Activated T-cell treated with anti-CD3 and anti-CD28 coated beads, Interleukin-2, amount 50 U/mL, for 48 hours (primary cell): ENCODE measurements around the gene GRB2.

ENCODE experiments used
- DNase-seq, 2 experiments: peaks; one replicate each; pipeline ENCODE4 v3.0.0-alpha.2; 2020

The GRB2 gene

DNA sequence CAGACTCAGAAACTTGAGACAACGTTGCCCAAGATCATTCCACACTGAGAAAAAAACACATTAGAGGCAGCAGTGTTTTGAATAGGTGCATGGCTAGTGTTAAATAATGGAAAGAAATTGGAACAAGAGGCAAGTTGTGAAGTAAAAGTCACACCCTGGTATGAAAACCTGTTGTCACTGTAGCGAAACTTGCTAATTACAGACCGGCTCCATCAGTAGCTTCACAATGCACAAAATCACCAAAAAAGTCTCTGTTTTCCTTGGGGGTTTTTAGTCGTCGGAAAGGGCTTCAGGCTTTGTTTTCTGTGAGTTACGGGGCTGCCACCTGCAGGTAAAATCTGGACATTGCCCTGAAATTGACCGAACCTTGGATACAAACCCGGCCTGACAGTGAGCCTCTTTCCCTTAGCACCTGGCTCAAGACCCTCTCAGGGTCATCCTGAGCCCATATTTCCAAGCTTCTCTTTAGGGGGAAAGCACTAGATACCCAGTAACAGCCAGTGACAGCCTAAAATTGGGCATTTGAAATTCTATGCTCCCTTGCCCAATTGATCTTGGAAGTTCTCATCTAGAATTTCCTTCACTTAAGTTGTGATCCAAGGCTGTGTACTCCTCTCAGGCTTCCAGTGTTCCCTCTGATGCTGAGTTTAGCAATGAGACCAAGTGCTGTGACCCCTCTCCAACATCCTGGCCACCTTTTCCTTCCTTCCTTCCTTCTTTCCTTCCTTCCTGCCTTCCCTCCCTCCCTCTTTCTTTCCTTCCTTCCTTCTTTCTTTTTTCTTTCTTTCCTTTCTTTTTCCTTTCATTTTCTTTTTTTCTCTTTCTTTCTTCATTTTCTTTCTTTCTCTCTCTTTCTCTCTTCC is 7.2 kb upstream of the GRB2 start:
- peak; percentile 84 to 85 for DNase-seq

DNA sequence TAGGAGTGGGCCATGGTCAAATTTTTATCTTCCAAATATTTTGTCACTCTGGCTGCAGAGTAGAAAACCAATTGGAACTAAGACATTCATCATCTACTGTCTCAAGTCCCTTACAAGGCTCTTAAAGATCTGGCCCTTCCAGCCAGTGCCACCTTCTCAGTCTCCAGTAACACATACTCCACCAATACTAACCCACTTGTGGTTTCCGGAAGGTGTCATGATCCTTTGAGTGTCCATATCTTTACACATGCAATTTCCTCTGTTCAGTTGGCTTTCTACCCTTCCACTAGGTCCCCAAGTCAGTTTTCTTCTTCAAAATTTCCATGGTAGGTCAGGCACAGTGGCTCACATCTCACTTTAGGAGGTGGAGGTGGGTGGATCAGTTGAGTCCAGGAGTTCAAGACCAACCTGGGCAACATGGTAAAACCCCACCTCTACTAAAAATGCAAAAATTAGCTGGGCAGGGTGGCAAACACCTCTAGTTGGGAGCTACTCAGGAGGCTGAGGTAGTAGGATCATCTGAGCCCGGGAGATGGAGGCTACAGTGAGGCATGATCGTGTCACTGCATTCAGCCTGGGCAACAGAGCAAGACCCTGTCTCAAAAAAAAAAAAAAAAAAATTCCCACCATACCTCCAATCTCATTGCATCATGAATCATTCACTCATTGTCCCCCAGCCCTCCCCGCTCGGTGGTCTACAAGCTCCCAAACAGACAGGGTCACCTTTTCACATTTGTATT is 6.0 kb upstream of the GRB2 start:
- no peak for DNase-seq

DNA sequence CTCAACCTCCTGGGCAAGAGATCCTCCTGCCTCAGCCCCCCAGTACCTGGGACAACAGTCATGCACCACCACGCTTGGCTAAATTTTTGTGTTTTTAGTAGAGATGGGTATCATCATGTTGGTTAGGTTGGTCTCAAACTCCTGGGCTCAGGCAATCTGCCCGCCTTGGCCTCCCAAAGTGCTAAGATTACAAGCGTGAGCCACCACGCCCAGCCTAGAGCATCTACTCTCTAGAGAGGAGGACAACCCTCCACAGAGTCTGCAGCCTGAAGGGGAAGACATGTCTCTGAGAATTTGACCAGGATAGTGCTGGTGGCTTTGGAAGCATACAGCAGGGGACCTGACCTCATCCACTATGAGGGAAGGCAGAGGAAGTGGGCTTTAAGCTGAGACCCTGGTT is 4.7 kb upstream of the GRB2 start:
- DNase-seq, result no peak

DNA sequence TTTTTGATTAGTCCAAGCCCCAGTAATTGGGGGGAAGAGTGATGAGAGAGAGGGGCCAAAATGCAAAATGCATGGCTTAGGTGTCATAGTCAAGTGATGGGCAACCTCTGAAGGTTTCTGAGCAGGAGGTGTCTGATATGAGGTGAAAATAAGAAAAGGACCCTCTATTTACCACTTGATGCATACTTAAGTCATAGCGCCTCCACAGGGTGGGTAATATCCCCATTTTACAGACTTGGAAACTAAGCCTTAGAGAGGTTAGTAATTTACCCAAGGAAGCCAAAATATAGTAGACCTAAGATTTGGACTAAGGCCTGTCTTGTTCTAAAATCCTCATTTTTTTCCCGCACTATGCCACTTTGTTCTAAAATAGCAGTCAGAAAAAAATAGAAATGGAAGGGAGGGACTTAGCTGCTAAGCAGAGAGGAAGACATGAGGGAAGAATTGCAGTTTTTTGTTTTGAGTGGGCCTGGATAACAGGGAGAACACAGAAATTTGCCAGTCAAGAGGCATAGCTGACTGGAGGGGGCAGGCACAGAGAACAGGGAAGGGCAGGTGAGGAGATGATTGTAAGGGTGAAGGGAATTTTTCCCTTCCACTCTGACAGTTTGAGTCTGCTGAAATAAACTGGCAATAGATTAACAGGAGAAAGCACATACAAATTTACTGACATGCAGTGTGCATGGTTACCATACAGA is 2.3 kb upstream of the GRB2 start:
- DNase-seq, result no peak

DNA sequence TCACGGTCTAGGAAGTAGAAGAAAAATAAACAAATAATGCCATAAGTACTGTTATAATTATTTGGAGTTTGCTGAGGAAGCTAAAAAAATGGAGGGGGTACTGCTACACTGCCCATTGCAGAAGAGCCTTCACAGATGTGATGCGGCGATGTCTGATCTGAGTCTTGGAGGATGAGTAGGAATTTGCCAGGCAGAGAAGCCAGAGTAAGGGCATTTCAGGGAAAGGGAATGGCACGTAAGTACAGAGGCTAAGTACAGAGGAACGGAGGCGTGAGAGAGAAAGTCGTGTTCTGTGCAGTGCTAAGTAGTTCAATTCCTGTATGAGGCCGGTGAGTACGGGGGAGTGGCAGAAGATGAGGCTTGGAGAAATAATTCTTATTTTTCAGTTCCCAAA is 741 bp upstream of the GRB2 start:
- DNase-seq, result peak in 1 of 2 experiments; percentile 31

DNA sequence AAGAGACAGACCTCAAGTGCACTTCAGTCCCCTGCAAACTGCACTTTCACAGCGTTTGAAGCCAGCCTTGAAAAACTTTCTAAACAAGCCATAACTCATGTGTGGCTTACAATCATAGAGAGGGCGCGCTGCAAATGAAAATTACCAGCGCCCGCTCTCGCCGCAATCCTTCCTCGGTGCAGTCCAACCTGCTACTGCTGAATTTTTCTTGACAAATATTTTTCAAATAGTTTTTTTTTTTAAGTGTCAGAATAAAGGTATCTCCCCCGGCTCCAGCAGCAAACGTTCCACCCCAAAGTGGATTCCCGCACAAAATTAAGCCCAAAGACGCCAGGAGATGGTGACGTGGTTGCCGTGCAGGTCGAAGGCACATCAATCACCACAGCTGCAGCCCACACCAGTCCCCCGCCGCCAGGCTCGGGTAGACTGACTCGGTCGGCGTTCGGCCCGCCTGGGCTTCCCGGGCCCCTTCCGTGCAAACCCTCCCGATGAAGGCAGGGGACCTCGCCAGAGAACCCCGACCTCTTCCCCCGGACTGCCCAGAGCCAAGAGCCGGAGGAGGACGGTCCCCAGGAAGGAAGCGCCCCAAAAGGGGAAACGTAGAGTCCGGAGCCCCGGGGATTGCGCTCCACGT is 630 bp downstream of the GRB2 start:
- DNase-seq, result peak; percentile 73 to 75

DNA sequence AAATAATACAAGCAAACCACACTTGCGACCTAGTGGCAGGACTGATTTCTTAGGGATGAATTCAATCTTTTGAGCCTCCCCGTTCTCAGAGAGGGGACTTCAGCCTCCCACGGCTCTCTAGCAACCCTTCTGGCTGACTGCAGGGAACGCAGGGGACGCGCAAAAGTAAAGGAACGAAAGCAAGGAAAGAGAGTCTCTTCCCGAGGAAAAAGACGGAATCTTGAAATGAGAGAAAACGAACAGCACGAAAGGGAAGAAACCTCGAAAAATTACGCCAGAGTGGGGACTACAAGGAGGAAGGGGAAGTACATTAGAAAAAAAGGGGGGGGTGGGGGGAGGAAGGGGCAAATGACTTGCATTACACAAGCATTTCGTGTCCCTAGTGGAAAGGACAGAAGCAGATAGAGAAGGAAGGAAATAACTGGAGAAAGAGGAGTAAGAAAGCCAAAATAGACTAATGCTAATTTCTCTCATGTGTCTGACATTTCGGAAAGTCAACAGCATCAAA is 1.2 kb downstream of the GRB2 start:
- peak; percentile 63 to 70 for DNase-seq

DNA sequence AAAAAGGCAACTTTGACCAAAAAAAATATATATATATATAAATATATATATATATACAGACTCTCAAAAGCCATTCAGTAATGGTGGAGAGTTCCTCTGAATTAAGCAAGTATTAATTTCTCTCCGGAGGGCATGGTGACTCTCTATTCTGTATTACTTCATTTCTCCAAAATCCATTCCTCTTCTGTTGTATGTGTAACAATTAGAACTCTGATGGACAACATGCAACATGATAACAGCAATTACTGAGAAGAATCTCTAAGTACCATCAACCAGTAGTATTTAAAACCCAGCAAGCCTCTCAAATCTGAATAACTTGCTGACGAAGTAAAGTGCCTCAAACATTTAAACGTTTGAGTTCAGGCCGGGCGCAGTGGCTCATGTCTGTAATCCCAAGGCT is 2.3 kb downstream of the GRB2 start:
- no peak for DNase-seq

DNA sequence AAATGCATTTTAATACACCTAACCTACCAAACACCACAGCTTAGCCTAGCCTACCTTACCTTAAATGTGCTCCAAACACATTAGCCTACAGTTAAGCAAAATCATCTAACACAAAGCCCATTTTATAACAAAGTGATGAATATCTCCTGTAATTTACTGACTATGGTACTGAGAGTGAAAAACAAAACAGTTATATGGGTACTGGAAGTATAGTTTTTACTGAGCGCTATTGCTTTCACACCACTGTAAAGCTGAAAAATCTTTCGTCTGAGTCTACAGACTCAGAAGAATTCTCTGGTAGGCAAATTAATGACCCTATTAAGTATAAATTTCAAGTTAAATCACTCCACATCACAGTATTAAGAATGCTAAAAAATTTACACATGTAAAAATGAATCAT is 3.5 kb downstream of the GRB2 start:
- no peak for DNase-seq

DNA sequence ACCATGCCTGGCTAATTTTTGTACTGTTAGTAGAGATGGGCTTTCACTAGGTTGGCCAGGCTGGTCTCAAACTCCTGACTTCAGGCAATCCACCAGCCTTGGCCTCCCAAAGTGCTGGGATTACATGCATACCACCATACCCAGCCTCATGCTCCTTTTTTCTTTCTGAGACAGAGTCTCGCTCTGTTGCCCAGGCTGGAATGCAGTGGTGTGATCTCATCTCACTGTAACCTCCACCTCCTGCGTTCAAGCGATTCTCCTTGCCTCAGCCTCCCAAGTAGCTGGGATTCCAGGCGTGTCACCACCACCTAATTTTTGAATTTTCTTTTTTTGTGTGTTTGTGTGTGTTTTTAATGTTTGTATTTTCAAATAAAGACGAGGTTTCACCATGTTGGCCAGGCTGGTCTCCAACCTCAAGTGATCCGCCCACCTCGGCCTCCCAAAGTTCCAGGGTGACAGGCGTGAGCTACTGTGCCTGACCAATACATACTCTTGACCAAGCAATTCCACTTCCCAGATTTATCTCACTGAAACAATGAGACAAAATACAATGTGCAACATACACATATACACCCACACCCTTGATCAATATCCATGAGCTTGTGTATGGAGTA is 5.0 kb downstream of the GRB2 start:
- peak in 1 of 2 experiments; percentile 2 for DNase-seq

DNA sequence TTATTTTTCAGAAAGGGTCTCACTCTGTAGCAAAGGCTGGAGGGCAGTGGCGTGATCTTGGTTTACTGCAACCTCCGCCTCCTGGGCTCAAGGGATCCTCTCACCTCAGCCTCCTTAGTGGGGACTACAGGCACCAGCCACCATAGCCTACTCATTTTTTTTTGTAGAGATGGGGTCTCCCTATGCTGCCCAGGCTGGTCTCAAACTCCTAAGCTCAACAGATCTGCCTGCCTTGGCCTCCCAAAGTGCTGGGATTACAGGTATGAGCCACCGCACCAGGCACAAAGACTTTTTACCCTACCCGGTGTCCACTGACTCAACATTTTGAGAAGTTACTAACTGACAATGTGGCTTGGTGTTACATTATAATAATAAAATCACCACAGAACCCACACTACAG is 7.2 kb downstream of the GRB2 start:
- no peak for DNase-seq

DNA sequence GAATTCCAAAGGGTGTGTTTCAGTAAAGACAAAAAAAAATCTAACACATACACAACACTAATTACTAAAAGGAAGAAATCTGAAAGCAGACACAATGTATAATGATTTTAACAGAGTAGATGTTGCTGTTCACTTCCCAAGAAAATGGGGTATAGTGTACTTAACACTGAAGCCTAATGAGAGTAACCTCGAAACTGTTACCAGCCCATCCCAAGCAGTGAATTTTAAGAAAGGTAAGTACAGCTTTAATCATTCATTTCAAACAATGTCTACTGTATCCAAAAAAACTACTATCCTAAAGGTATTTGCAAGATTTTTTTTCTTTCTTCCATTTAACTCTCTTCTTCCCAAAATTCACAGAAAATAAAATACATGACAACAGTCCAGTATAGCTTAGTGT is 8.3 kb downstream of the GRB2 start:
- DNase-seq, result no peak

DNA sequence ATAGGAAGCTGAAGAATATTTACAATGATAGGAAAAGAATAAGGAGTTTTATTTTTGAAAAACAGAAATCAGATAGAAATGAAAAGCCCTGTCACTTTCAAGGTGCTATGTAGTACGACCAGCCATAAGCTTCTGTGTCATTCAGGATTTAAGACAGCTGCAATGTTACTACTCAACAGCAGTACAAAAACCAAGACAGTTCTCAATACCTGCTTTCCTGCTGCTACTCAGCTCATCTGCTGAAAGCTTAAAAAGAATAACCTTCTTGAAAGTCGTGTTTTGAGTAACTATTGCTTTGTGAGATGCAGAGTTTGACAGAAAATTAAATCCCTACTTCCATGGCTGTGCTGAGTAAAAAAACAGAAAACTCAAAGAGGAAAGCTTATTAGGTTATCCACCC is 8.7 kb downstream of the GRB2 start:
- no peak for DNase-seq

DNA sequence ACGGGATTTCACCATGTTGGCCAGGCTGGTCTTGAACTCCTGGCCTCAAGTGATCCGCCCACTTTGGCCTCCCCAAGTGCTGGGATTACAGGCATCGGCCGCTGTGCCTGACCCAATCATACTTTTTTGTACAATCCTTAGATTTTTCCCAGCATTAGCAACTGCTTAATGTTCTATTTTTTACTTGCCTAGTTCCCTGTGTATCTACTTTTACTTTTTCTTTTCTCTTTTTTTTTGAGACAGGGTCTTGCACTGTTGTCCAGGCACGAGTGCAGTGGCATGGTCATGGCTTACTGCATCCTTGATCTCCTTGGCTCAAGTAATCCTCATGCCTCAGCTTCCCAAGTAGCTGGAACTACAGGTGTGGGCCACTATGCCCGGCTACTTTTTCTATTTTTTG is 9.5 kb downstream of the GRB2 start:
- DNase-seq, result no peak

DNA sequence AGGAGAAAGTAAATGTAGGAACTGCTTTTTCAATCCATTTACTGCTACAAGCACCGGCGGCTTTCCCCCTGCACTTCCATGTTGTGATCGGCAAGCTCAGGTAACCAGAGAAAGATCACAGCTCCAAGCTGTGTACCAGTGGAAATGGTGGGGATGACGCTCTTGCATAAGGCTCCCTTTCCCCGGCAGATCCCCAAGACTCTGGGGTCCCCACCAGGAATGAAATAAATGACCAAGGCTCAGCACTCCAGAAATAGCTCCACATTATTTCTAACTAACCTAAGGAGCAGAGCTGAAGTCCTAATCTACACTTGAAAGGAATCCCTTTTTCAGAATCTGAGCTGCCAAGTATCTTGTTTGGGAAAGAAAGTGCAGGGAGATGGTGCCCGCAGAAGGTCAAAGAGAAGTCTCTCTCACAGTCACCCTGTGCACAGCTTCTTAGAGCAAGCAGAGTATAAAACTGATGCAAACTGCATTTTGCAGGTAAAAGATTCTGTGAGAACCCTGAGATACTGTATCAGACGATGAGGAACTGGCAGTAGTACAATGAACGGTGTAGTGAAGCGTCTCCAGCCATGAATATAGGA is 11.1 kb downstream of the GRB2 start:
- DNase-seq, result no peak

DNA sequence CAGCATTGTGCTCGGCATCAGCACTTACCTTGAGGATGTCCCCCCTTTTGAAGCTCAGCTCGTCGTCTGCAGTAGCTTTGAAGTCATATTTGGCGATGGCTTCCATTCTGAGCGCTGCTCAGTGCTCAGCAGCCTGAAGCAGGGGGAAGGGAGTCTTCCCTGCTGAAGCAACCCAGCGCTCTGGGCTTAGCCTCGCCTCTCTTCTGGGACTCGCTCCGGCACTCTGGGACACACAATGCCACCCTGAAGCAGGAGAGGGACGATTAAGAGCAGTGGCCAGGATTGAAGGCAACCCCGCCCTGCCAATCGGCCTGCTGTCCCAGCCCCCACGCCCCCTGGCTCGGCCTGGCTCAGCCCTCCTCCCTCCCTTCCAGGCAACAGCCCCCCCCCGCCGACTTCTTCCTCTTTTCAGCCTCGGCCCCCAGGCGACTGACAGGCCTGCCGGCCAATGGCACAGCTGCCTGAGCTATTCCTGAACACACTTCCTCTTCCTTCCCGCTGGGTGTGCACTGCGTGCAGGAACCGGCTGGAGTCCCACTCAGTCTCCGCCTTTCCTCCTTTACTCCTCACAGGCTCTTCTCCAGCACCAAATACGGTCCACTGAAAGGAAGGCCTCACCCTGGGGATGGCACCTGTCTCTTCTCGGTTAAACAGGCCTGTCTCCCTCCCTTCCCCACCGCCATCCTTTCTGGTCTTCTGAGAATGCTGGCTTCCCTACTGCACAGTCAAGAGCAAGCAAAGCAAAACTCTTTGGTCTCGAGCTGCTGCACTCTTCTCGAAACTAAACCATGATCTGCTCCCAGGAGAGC is 11.8 kb downstream of the GRB2 start:
- DNase-seq, result peak; percentile 88 to 90

DNA sequence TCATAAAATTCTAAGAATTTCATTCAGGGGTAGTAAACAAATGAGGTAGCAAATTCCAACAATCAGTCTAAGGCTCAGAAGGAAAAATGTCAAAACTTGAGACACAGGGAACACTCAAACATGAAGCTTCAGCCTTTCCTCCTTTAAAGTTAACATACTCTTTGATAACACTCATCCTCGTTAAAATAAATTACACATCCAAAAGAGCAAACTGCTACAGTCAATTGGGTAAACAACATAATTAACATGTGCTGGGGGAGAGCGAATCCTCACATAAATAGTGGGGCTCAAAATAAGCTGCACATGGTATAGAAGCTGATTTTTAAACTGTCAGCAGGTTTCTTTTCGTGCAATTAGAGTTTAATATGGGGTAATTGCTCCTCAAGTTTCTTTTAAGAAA is 12.9 kb downstream of the GRB2 start:
- DNase-seq, result no peak

DNA sequence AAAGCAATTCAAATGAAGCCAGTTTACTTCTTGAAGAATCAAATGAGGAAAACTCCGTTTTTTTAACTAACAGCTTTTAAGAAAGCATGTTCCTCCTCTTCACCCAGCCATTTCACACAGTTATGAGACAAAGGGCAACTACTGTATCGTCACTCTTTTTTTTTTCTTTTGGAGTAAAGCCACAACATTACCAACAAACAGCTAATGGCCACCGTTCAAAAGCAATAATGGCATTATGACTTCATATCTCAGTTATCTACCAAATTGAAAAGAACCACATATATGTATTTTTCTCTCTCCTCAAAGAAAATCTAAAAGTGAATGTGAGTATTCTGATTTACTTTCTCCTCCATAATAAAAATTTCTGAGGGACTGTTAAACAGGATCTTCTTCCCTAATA is 14.5 kb downstream of the GRB2 start:
- no peak for DNase-seq

DNA sequence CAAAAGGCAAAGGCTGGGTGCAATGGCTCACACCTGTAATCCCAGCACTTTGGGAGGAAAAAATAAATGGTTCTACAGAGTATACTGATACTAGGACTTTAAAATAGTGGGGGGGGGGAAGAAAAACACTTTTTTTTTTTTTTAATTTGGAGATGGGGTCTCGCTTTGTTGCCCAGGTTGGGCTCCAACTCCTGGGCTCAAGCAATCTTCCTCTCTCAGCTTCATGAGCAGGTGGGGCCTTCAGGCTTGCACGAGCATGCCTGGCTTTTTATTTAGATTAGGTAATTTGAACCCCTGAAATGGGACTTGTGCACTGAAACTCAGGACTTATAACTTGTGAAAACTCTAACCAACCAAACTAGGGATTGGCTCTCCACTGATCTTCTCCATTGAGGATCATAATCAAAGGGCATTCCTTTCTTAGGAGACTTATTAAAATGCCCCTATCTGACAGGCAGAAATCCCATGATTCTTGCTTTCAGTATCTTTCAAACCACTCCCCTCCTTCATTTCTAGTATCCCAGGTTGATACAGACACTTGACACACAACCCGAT is 16.9 kb downstream of the GRB2 start:
- DNase-seq, result no peak

DNA sequence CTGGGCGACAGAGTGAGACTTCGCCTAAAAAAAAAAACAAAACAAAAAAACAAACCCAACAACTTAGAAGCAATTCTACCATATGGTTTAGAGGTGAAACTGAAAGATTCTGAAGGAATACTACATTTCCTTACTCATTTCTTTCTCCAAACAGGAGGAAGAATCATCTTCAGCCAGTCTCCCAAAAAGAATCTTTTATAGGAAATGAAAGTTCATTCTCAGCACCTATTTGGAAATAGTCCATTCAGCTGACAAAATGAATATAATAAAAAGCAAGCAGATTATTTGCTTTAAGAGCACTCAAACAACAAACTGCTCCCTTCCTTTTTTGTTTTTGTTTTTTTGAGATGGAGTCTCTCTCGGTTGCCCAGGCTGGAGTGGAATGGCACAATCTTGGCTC is 17.7 kb downstream of the GRB2 start:
- DNase-seq, result no peak

DNA sequence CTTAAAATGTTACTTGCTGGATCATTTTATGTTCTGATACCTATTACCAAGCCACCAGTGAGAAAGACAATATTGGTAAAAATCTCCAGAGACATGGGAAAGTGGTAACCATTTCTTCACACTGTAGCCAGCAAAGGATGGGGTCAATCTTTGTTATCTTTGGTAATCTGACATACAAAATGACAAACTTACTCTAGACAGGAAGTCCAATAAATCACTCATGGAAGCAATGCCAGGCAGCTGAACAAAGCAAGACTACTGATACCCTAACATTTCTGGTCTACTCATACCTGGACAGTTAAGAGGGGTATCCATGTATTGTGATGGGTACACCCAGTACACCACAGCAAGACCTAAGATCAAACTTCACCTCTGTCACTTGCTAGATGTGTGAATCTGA is 19.0 kb downstream of the GRB2 start:
- no peak for DNase-seq
